Endothelial cell of umbilical vein (primary cell): ENCODE results near the gene FBXL3. TPM values are rescaled to one million over a fixed set of nuclear protein-coding genes. Genes with fewer than 3 reads are reported as not detected.

ENCODE experiments used
- Bru-seq: library from RNA; stranded (reverse); fragments of 400-500 nt; gene quantifications from one replicate; lab custom pipeline; 2021; lab: Mats Ljungman, UMichigan
- BruChase-seq, 2 experiments: library from RNA; stranded (reverse); fragments of 400-500 nt; gene quantifications; one replicate each; lab custom pipeline; 2021; lab: Mats Ljungman, UMichigan
- BruUV-seq: library from RNA; stranded (reverse); fragments of 400-500 nt; replicated peaks from 2 replicates; lab custom pipeline; 2021; lab: Mats Ljungman, UMichigan
- CTCF ChIA-PET: fragments of 300-600, 350-600 bp; sonication (Branson Sonifier 250); formaldehyde crosslinking; loops from one replicate; lab custom pipeline; 2021; ENCODE audit warnings: antibody characterized with exemption, inconsistent platforms; lab: Charles Lee
- POLR2A ChIA-PET: fragments of 300-600, 350-600 bp; sonication (Branson Sonifier 250); formaldehyde crosslinking; loops from one replicate; lab custom pipeline; 2021; ENCODE audit warnings: antibody characterized with exemption, inconsistent platforms; lab: Charles Lee
- DNase-seq: peaks from one replicate; pipeline ENCODE4 v3.0.0-alpha.2; 2011; ENCODE audit warnings: low read depth, low spot score
- FAIRE-seq: peaks from 2 replicates; lab custom pipeline; 2011; peaks lifted over from hg19 to GRCh38; lab: Jason Lieb, UNC
- H2AFZ ChIP-seq: 2 replicates; pipeline ENCODE4 v1.6.0; 2012; ENCODE audit warnings: low read depth, low read length, control low read depth, inconsistent platforms
- H3K27ac ChIP-seq: 2 replicates; pipeline ENCODE4 v1.5.1; 2011; ENCODE audit warnings: low read depth, mild to moderate bottlenecking, control low read depth, low read length, moderate library complexity; ENCODE audit not compliant: insufficient read depth
- H3K27me3 ChIP-seq, 2 experiments: 2 replicates each; pipeline versions ENCODE4 v1.6.0 to v1.6.1; 2011; ENCODE audit warnings: low read length in 2 of 2, mixed read lengths in 1 of 2; ENCODE audit not compliant: control insufficient read depth in 2 of 2, insufficient read depth in 2 of 2
- H3K36me3 ChIP-seq, 2 experiments: 2 replicates in 1 of 2; 3 replicates in 1 of 2; pipeline ENCODE4 v1.5.1; 2011; ENCODE audit warnings: low read length in 2 of 2, mild to moderate bottlenecking in 1 of 2, moderate library complexity in 1 of 2; ENCODE audit not compliant: control insufficient read depth in 2 of 2, insufficient read depth in 2 of 2; ENCODE audit errors: extremely low read depth in 1 of 2
- H3K4me1 ChIP-seq: 3 replicates; pipeline ENCODE4 v1.5.1; 2011; ENCODE audit warnings: mild to moderate bottlenecking, low read length; ENCODE audit not compliant: control insufficient read depth, insufficient read depth; ENCODE audit errors: extremely low read depth
- H3K4me2 ChIP-seq: 2 replicates; pipeline ENCODE4 v1.6.1; 2011; ENCODE audit warnings: low read length, control low read depth, mixed read lengths; ENCODE audit not compliant: insufficient read depth
- H3K4me3 ChIP-seq, 3 experiments: fragments of 200-600 bp in 1 of 3; sonication (generic), shearing (Covaris generic) in 1 of 3; replicated peaks in 1 of 3; 2 replicates each; pipeline ENCODE4 v1.5.1; 2011 to 2016; ENCODE audit warnings: control low read depth in 3 of 3, low read length in 3 of 3, mild to moderate bottlenecking in 2 of 3, inconsistent platforms in 1 of 3, low read depth in 1 of 3, moderate library complexity in 1 of 3; ENCODE audit not compliant: insufficient read depth in 1 of 3
- H3K79me2 ChIP-seq: 2 replicates; pipeline ENCODE4 v1.6.0; 2012; ENCODE audit warnings: low read length, inconsistent platforms; ENCODE audit not compliant: control insufficient read depth, insufficient read depth
- H3K9ac ChIP-seq: replicated peaks from 2 replicates; pipeline ENCODE3; 2011; ENCODE audit warnings: low read length, control low read depth; ENCODE audit not compliant: insufficient read depth; ENCODE audit errors: extremely low read depth
- H3K9me1 ChIP-seq: replicated peaks from 3 replicates; pipeline ENCODE4 v1.6.0; 2011; ENCODE audit warnings: mild to moderate bottlenecking, low read length; ENCODE audit not compliant: control insufficient read depth, insufficient read depth; ENCODE audit errors: extremely low read depth
- H3K9me3 ChIP-seq: replicated peaks from 2 replicates; pipeline ENCODE4 v1.5.1; 2012; ENCODE audit warnings: low read length, inconsistent platforms; ENCODE audit not compliant: control insufficient read depth, insufficient read depth
- H4K20me1 ChIP-seq: replicated peaks from 2 replicates; pipeline ENCODE3; 2011; ENCODE audit warnings: mild to moderate bottlenecking, low read length; ENCODE audit not compliant: control insufficient read depth, insufficient read depth; ENCODE audit errors: extremely low read depth
- EZH2 ChIP-seq: IDR thresholded peaks from 2 replicates; pipeline ENCODE4 v1.6.1; 2012; ENCODE audit warnings: borderline replicate concordance, low read depth, mild to moderate bottlenecking, moderate library complexity, low read length, inconsistent platforms; ENCODE audit not compliant: severe bottlenecking
- FOS ChIP-seq: IDR thresholded peaks from 2 replicates; pipeline ENCODE4 v1.6.1; 2011; ENCODE audit warnings: mild to moderate bottlenecking, low read length, moderate library complexity, borderline replicate concordance; ENCODE audit not compliant: insufficient read depth
- GATA2 ChIP-seq: IDR thresholded peaks from 2 replicates; pipeline ENCODE4 v1.7.0; 2011; ENCODE audit warnings: low read depth, mild to moderate bottlenecking, moderate library complexity, mixed read lengths, low read length; ENCODE audit not compliant: insufficient read length, insufficient read depth
- JUN ChIP-seq: IDR thresholded peaks from 2 replicates; pipeline ENCODE4 v1.6.1; 2011; ENCODE audit warnings: borderline replicate concordance, low read depth; ENCODE audit not compliant: insufficient read length, insufficient read depth
- MYC ChIP-seq: IDR thresholded peaks from one replicate; pipeline ENCODE4 v1.6.1; 2011; ENCODE audit warnings: mild to moderate bottlenecking, low read depth, low read length
- POLR2A ChIP-seq: IDR thresholded peaks from 2 replicates; pipeline ENCODE4 v1.6.1; 2012; ENCODE audit warnings: low read depth, mild to moderate bottlenecking, control low read depth, low read length
- POLR2AphosphoS5 ChIP-seq: IDR thresholded peaks from 2 replicates; pipeline ENCODE4 v1.6.1; 2012; ENCODE audit warnings: low read depth, mild to moderate bottlenecking, control low read depth, low read length, moderate library complexity; ENCODE audit not compliant: insufficient read depth
- dilution Hi-C: fragments of 300-500 bp; cut with MboI; formaldehyde crosslinking; loops from one replicate; pipeline ENCODE4 v1.15.0; 2019; ENCODE audit warnings: low sequenced_read_pairs; ENCODE audit not compliant: extremely low pct_ligation_motif_present
- intact Hi-C: fragments of 100-400 bp; cut with micrococcal nuclease; formaldehyde crosslinking; loops from one replicate; pipeline ENCODE4 v1.10.0; 2022
- long read RNA-seq: library from polyadenylated mRNA; stranded (forward); transcript quantifications from one replicate; pipeline ENCODE4 v2.0.0, GENCODE V29; 2021
- polyA minus RNA-seq, 3 experiments: library from RNA; depleted of rRNA, polyadenylated mRNA; stranded (reverse); fragments of >200 nt; gene quantifications; 1 replicate in 1 of 3; 2 replicates in 2 of 3; pipeline ENCODE4 v1.2.3, GENCODE V29; 2011
- polyA plus RNA-seq, 4 experiments: library from polyadenylated mRNA; depleted of rRNA in 3 of 4; stranded (reverse) in 3 of 4; unstranded in 1 of 4; fragments of >200 nt; gene quantifications; 2 replicates each; pipeline versions ENCODE4 v1.2.1 to v1.2.3, GENCODE V29; 2011 to 2012; ENCODE audit warnings: missing spikeins in 1 of 4
- total RNA-seq: library from RNA; stranded (reverse); gene quantifications from 2 replicates; pipeline ENCODE4 v1.2.3, GENCODE V29; 2021
- TF ChIP-seq, protein P1 (sequence below), 2 donors: IDR thresholded peaks; 1 replicate in 1 of 2; 2 replicates in 1 of 2; pipeline ENCODE4 v1.5.1; 2011; ENCODE audit warnings: low read length in 2 of 2, mild to moderate bottlenecking in 2 of 2, moderate library complexity in 2 of 2, control low read depth in 1 of 2, inconsistent platforms in 1 of 2, low read depth in 1 of 2; ENCODE audit not compliant: insufficient read depth in 1 of 2; ENCODE audit errors: extremely low read depth in 1 of 2
- TF ChIP-seq, protein P2 (sequence below): IDR thresholded peaks from 2 replicates; pipeline ENCODE4 v1.6.1; 2011; ENCODE audit not compliant: insufficient read depth, insufficient read length

The FBXL3 gene, protein sequence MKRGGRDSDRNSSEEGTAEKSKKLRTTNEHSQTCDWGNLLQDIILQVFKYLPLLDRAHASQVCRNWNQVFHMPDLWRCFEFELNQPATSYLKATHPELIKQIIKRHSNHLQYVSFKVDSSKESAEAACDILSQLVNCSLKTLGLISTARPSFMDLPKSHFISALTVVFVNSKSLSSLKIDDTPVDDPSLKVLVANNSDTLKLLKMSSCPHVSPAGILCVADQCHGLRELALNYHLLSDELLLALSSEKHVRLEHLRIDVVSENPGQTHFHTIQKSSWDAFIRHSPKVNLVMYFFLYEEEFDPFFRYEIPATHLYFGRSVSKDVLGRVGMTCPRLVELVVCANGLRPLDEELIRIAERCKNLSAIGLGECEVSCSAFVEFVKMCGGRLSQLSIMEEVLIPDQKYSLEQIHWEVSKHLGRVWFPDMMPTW
- total RNA-seq (35.9 and 37.8 TPM in 2 replicates), polyA plus RNA-seq (11.6 and 13.0 TPM in 2 replicates), polyA minus RNA-seq (28.3 and 33.2 TPM in 2 replicates), Bru-seq, nascent RNA (percentile 94 among the genes with signal in this experiment), BruChase-seq, experiment 1, labeled RNA remaining after a 6-hour chase (percentile 79 among the genes with signal in this experiment), BruChase-seq, experiment 2, labeled RNA remaining after a 2-hour chase (percentile 95 among the genes with signal in this experiment)
- 14.1 and 16.0 TPM in 2 replicates for polyA plus RNA-seq (2011; cell fraction: cytosol; rRNA removed)
- 17.9 and 21.1 TPM in 2 replicates for polyA plus RNA-seq (2011; cell fraction: nucleus; rRNA removed)
- 20.9 and 25.9 TPM in 2 replicates for polyA plus RNA-seq (2012)
- 32.7 TPM for polyA minus RNA-seq (2011; cell fraction: cytosol; rRNA and poly(A)+ RNA removed)
- polyA minus RNA-seq (2011; cell fraction: nucleus; rRNA and poly(A)+ RNA removed), result 34.1 and 51.8 TPM in 2 replicates
- long read RNA-seq, transcript FBXL3-201 (5 exons, 3,503 nt), result major isoform, 71 of 98 reads
- long read RNA-seq, partial matches to known transcripts, result 0 of 98 reads
- long read RNA-seq, other reads (novel, unspliced or antisense), result 25 of 98 reads

DNA sequence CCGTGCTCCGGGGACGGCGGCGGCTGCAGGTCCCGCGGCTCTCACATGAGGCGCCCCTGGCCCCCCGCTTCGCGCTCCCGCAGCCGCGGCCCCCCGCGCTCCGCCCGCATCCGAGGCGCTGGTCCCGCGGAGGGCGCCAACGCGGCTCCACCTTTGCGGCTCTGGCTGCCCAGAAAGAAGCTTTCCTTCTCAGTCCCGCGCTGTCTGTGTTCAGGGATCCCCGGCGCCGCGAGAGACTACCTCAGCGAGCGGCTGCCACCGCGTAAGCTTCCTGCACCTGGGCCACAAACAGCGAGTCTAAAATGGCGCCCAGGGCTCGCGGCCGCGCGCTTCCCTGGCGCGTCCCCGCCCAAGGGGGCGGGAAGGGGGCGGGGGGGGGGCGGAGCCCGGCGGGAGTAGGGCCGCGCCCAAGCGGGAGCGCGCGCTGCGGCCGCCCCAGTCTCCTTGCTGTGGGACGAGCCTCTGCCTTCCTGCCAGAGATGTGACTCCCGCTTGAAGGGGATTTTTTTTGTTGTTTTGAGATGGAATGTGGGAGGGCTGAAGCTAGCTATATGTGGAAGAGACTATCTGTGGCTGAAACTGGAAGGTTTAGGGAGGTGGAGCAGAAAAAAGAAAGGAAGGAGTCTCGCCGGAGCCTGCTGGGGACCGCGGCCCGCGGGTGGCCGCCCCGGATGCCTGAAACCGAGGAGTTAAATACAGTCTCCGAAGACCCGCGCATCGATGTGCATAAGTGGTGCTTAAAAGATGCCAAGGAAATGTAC, at the start of gene FBXL3:
TSS of gene FBXL3 (minus strand) at position 299 of the 761 bp plus-strand sequence. CDS start 5,299 bp downstream, outside the sequence.
- POLR2A ChIA-PET, result interaction anchor here (0.6 kb wide), 1 partner anchor 1264 kb away, joined by 3 read pairs; no protein-coding TSS in a partner anchor
- Histone ChIP-seq H3K27ac (peak within 1 kb of the TSS; percentile 87), H4K20me1 (peaks cover 9% of the 10 kb centered on the region), H3K9me3 (no peaks in the 10 kb centered on the region), H3K9ac (peak within 1 kb of the TSS; percentile 96), H3K4me3 (peak within 1 kb of the TSS; percentile 79 to 94 (median 80)), H3K27me3 (no peaks in the 10 kb centered on the region), H3K4me1 (peaks cover 33% of the 10 kb centered on the region), H3K4me2 (peak within 1 kb of the TSS; percentile 93), H3K79me2 (peaks cover 46% of the 10 kb centered on the region), H3K36me3 (no peaks in the 10 kb centered on the region), H3K9me1 (no peaks in the 10 kb centered on the region), H2AFZ (peak within 1 kb of the TSS; percentile 99)
- CTCF ChIA-PET, result interaction anchor here (0.5 to 1.6 kb wide), 4 partner anchors 15 to 1331 kb away, joined by 3 to 10 read pairs (median 4); no protein-coding TSS in a partner anchor
- peak; percentile 73 for DNase-seq
- dilution Hi-C loops (no loop called here), intact Hi-C loops (loop anchor here (1.0 to 10.0 kb wide), 7 partner anchors 35 to 672 kb away; partner anchors contain the start of genes CLN5 and MYCBP2)
- TF ChIP-seq GATA2 (no peak), POLR2A (no peak), FOS (no peak), MYC (no peak), POLR2AphosphoS5 (no peak), JUN (no peak), EZH2 (no peak)
- TF ChIP-seq, protein P1, sequence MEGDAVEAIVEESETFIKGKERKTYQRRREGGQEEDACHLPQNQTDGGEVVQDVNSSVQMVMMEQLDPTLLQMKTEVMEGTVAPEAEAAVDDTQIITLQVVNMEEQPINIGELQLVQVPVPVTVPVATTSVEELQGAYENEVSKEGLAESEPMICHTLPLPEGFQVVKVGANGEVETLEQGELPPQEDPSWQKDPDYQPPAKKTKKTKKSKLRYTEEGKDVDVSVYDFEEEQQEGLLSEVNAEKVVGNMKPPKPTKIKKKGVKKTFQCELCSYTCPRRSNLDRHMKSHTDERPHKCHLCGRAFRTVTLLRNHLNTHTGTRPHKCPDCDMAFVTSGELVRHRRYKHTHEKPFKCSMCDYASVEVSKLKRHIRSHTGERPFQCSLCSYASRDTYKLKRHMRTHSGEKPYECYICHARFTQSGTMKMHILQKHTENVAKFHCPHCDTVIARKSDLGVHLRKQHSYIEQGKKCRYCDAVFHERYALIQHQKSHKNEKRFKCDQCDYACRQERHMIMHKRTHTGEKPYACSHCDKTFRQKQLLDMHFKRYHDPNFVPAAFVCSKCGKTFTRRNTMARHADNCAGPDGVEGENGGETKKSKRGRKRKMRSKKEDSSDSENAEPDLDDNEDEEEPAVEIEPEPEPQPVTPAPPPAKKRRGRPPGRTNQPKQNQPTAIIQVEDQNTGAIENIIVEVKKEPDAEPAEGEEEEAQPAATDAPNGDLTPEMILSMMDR (IDR thresholded peaks at IDR 0.05; ENCODE audit: extremely low read depth in 1 of 2, insufficient read depth in 1 of 2, low read depth in 1 of 2, low read length in 2 of 2), result no peak
- TF ChIP-seq, protein P2, sequence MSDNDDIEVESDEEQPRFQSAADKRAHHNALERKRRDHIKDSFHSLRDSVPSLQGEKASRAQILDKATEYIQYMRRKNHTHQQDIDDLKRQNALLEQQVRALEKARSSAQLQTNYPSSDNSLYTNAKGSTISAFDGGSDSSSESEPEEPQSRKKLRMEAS, result no peak
- FAIRE-seq, result peak; percentile 59
- BruUV-seq, result TSS peak; percentile 80
